ENCODE measurements around the gene TRAPPC5.

The TRAPPC5 gene

GRCh38 chr19:7676854-7677253 lies 3.8 kb upstream of the TRAPPC5 start, which contains the start of gene MCEMP1:
Gene MCEMP1, plus strand, starts transcription at chr19:7677090. Its CDS starts 31 bp downstream, at chr19:7677121.
- TF ChIP-seq ARNT (IDR thresholded peaks at IDR 0.05) (no peak), CTBP1 (IDR thresholded peaks at IDR 0.05; ENCODE audit: borderline replicate concordance) (no peak), HDGF (IDR thresholded peaks at IDR 0.05; ENCODE audit: borderline replicate concordance) (no peak), FOXK2 (IDR thresholded peaks at IDR 0.05) (no peak), L3MBTL2 (conservative IDR thresholded peaks at IDR 0.05) (no peak), ZNF384 (IDR thresholded peaks at IDR 0.05) (no peak), ELF4 (IDR thresholded peaks at IDR 0.05) (no peak), NFRKB (IDR thresholded peaks at IDR 0.05) (no peak), FOXA1 (IDR thresholded peaks at IDR 0.05) (no peak), TARDBP (IDR thresholded peaks at IDR 0.05) (no peak)
- TF ChIP-seq, protein P1, sequence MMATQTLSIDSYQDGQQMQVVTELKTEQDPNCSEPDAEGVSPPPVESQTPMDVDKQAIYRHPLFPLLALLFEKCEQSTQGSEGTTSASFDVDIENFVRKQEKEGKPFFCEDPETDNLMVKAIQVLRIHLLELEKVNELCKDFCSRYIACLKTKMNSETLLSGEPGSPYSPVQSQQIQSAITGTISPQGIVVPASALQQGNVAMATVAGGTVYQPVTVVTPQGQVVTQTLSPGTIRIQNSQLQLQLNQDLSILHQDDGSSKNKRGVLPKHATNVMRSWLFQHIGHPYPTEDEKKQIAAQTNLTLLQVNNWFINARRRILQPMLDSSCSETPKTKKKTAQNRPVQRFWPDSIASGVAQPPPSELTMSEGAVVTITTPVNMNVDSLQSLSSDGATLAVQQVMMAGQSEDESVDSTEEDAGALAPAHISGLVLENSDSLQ (IDR thresholded peaks at IDR 0.05) = no peak
- DNase-seq (ENCODE audit: extremely low spot score) = no peak
- ChIA-PET CTCF (interaction anchor here (0.6 kb wide), 1 partner anchor 20 kb away, joined by 3 read pairs; no protein-coding TSS in a partner anchor), POLR2A (no interaction called here)

DNA sequence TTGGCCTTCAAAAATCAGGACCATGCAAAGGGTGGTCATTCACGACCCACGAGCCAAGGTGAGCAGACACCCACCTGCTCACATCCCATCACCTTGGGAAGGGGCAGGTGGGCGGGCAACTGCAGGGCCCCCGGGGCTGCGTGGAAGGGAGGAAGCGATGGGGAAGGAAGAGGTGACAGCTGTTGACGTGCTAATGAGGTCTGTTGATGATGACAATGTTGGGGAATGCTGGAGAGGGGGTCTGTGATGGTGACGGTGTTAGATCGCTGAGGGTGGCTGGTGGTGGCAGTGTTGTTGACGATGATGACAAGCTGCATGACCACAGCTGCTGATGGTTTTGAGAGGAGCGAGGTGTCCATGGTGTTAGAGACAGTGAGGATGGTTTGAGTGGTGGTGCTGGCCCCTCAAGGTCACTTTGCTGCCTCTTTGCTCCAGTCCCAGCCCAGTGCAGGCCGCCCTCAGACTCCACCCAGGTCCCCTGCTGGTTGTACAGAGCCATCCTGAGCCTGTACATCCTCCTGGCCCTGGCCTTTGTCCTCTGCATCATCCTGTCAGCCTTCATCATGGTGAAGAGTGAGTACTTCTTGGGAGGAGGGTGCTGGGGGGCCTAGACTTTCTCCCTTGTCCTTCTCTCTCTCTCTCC lies 2.8 kb upstream of the TRAPPC5 start:
- POLR2A ChIA-PET = no interaction called here
- TF ChIP-seq, protein P1 (IDR thresholded peaks at IDR 0.05) = no peak
- no peak for TF ChIP-seq HDGF (IDR thresholded peaks at IDR 0.05; ENCODE audit: borderline replicate concordance)
- no peak for TF ChIP-seq LEF1 (IDR thresholded peaks at IDR 0.05; ENCODE audit: borderline replicate concordance)
- DNase-seq (ENCODE audit: extremely low spot score) = no peak
- CTCF ChIA-PET = no interaction called here

- TF ChIP-seq ARNT (IDR thresholded peaks at IDR 0.05) = no peak
- no peak for TF ChIP-seq ELF4 (IDR thresholded peaks at IDR 0.05)
- no peak for TF ChIP-seq FOXK2 (IDR thresholded peaks at IDR 0.05)
- no peak for TF ChIP-seq LEF1 (IDR thresholded peaks at IDR 0.05; ENCODE audit: borderline replicate concordance)
- TF ChIP-seq TARDBP (IDR thresholded peaks at IDR 0.05) = no peak
- no peak for TF ChIP-seq HDGF (IDR thresholded peaks at IDR 0.05; ENCODE audit: borderline replicate concordance)
- TF ChIP-seq SUZ12 (IDR thresholded peaks at IDR 0.05) = no peak
- TF ChIP-seq FOXA1 (IDR thresholded peaks at IDR 0.05) = no peak
- TF ChIP-seq BHLHE40 (IDR thresholded peaks at IDR 0.05; ENCODE audit: borderline replicate concordance) = no peak
- CTCF ChIA-PET = no interaction called here
- no peak for DNase-seq (ENCODE audit: extremely low spot score)
- POLR2A ChIA-PET = no interaction called here
These were observed 1.5 kb upstream of the TRAPPC5 start for GRCh38 chr19:7678971-7679751.

- TF ChIP-seq SP1 (IDR thresholded peaks at IDR 0.05) = no peak
- no peak for TF ChIP-seq CTBP1 (IDR thresholded peaks at IDR 0.05; ENCODE audit: borderline replicate concordance)
- no peak for TF ChIP-seq ELF4 (IDR thresholded peaks at IDR 0.05)
- TF ChIP-seq FOXA1 (IDR thresholded peaks at IDR 0.05) = no peak
- no peak for TF ChIP-seq TARDBP (IDR thresholded peaks at IDR 0.05)
- no peak for TF ChIP-seq SUZ12 (IDR thresholded peaks at IDR 0.05)
- 0 out of 2 replicates have a peak, but pooled peaks have one; percentile 30 for TF ChIP-seq L3MBTL2 (conservative IDR thresholded peaks at IDR 0.05)
- DNase-seq (ENCODE audit: extremely low spot score) = no peak
- ChIA-PET POLR2A (interaction anchor here (0.6 to 1.7 kb wide), 15 partner anchors 8 to 581 kb away, joined by 3 to 19 read pairs (median 4); partner anchors contain the start of genes PET100 and XAB2), CTCF (interaction anchor here (0.8 to 1.7 kb wide), 7 partner anchors 11 to 151 kb away, joined by 3 to 10 read pairs (median 5); partner anchors contain the start of gene RETN)
These were observed 645 bp upstream of the TRAPPC5 start for GRCh38 chr19:7679771-7680605.

DNA sequence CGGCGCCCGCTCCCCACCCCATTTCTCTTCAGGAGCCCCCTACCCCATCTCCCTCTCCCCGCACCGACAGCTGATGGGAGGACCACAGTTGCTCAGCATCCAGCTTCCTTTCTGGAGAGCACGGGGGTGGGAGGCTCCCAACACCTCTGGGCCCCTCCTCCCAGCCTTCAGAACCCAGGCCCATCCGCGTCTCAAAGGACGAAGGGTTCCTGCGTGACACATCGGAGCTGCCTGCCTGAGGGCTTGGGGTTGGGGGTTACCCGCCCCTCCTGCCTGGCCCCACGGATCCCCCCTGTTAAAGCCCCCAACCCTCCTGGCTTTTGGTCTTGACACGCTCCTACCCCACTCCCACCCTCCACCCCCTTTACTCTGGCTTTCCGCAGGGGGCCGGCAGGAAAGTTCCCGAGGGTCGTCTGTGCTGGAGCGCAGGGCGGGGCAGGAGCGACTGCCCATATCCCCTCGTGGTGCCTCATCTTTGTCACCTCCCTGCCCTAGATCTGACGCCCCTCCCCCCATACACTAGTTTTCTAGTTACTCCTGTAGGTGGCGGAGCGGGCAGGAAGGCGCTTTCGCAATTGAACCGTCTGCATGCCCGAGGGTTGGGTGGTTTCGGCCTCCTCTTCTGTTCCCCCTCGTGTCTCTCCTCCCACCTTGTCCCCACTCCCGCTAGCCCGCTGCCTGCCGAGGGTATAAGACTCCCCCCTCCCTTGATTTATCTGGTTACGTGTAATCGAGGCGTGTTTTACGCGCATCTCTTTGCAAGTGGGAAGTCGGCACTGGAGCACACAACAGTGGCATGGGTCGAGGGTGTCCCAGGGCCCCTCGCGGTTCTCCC lies 924 bp downstream of the TRAPPC5 start:
- CTCF ChIA-PET = interaction anchor here (0.5 to 1.7 kb wide), 21 partner anchors 12 to 327 kb away, joined by 3 to 10 read pairs (median 3); partner anchors contain the start of gene RETN
- POLR2A ChIA-PET = interaction anchor here (0.7 to 1.7 kb wide), 18 partner anchors 10 to 582 kb away, joined by 3 to 19 read pairs (median 4); partner anchors contain the start of genes PET100 and XAB2
- DNase-seq (ENCODE audit: extremely low spot score) = peak; percentile 81
- TF ChIP-seq L3MBTL2 (conservative IDR thresholded peaks at IDR 0.05) = peak; percentile 31; the same call in 1 of the 2 replicates
- TF ChIP-seq NFRKB (IDR thresholded peaks at IDR 0.05) = no peak
- no peak for TF ChIP-seq CTBP1 (IDR thresholded peaks at IDR 0.05; ENCODE audit: borderline replicate concordance)
- no peak for TF ChIP-seq BHLHE40 (IDR thresholded peaks at IDR 0.05; ENCODE audit: borderline replicate concordance)

All from HEK293T (cell line).